Heart left ventricle (tissue), 13 donors: ENCODE measurements around the gene ZNF575.

Experiments
- CTCF ChIP-seq, 12 donors: fragments of 200-600 bp; sonication (generic) in 4 of 12; IDR thresholded peaks; one replicate each; pipeline versions ENCODE4 v1.5.0 to v1.8.0; 2018 to 2022; ENCODE audit warnings: antibody characterized with exemption in 12 of 12, mild to moderate bottlenecking in 5 of 12
- POLR2A ChIP-seq, 2 donors: fragments of 450-650 bp; IDR thresholded peaks; one replicate each; pipeline ENCODE4 v1.6.1; 2017; ENCODE audit warnings: antibody characterized with exemption in 2 of 2, mild to moderate bottlenecking in 2 of 2, moderate library complexity in 2 of 2
- donor health status: ischemic (EF 13 %, LVEDD 7.1; RV severe dilation, severe dysfunction).
- donor health status: DM: no; HTN: yes; CAD: no.
- donor health status: DM: no; HTN: no; CAD: no.
- donor health status: ischemic (EF 25% LVEDD 6.9; RV normal size, moderate dysfunction).
- donor health status: ischemic (EF 25% LVEDD 5.7; RV mildly dilated, moderate dysfunction).
- donor health status: ischemic (EF 35%, LVEDD 5.7; RV mildly dilated, moderate dysfunction).
- donor health status: nonischemic (EF 11% LVEDD 7.7; RV severe dilation, severe dysfunction).
- donor health status: DM: yes; HTN: yes; CAD: no.
- donor health status: PGD.
- donor health status: ischemic (EF 29% LVEDD 5.4; RV normal size, mild dysfunction).
- donor health status: nonischemic (EF 23%, LVEDD 6.1; RV moderate dilation, normal function).

DNA sequence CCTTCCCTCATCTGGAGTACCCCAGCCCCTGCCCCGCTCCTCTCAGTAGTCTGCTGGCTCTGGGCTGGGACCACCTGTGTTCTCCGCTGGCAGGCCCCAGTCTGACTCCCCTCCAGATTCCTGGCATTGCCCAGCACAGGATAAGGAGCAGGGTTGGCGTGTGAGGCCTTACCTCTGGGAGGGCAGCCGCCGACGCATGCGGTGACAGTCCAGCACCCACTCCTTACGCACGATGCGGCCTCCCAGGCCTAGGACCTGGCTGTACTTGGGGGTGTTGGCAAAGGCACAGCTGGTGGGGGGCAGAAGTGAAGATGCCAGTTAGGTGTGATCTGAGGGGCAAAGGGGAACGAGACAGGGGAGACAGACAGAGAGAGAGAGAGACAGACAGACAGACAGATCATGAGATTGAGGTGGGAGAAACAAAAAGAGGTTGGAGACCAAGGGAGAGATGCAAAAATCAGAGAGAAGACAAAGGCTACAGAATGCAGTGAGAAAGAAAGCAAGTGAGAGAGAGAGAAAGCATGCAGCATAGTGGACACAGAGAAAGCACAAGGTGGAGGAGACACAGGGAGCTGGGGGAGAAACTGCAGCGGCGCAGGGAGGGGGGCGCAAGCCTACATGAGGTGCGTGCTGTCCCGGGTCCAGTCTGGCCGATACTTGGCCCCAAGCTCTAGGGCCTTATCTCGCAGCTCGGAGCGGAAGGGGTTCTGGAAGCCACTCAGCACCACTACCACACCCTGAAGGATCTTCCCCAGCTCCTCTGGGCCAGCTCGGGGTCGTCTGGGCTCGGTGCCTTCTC is 18.6 kb downstream of the ZNF575 start:
- TF ChIP-seq CTCF (IDR thresholded peaks at IDR 0.05) (no peak), POLR2A (IDR thresholded peaks at IDR 0.05) (no peak)
